ENCODE data around the gene NOL6.
A peak's percentile ranks its signal among the peaks of the same experiment; 100 is the strongest.
"Not testable (repeated sequence)": the region's sequence is repeated elsewhere in the genome, so short reads cannot be mapped to it uniquely, and the experiment has no call there.

Gene NOL6

DNA sequence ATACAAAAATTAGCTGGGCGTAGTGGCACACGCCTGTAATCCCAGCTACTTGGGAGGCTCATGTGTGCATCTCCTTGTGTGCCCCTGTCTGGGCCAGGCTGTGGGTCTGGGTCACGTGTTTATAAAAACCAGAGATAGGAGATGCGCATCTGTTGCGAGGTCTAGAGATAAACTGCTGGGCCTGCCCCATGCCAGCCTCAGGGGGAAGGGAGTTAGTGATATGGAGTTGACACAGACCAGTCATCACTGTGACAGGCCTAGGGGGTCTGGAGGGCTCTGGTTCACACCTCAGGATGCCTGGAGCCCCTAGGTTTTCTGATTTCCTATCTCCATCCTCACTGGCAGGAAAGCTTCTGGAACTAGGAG lies 19.1 kb downstream of the NOL6 start:
- DNase-seq; in situ Hi-C loops (cut with MboI; ENCODE audit: low pct_unique_long_range_greater_than_20kb, low sequenced_read_pairs): not testable (repeated sequence)

DNA sequence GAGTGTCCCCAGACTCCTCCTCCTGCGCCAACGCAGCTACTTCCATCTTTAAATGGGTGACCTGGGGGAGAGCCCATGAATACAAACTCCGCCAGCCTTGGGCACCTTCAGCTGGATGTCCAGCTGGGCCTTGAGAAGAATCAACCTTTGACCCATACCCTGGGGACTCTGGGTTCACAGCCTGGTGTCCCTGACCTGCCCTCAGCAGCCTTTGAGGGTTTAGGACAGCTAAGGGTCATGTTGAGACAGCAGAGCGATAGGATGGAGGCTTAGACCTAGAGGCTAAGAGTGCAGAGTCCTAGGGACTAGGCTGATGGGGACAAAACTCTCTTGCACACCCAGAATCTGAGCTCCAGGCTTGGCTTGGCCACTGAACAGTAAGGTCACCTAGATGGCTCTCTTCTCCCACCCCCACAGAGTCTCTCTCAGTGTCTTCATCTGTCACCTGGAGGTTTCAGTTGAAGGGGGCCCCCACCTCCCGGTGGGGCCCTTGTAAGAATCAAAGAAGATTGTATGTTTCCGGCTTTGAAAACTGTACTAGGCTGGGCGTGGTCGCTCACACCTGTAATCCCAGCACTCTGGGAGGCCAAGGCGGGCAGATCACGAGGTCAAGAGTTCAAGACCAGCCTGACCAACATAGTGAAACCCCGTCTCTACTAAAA lies 19.6 kb downstream of the NOL6 start:
- in situ Hi-C loops (cut with MboI; ENCODE audit: low pct_unique_long_range_greater_than_20kb, low sequenced_read_pairs) = no loop called here
- no peak for DNase-seq

DNA sequence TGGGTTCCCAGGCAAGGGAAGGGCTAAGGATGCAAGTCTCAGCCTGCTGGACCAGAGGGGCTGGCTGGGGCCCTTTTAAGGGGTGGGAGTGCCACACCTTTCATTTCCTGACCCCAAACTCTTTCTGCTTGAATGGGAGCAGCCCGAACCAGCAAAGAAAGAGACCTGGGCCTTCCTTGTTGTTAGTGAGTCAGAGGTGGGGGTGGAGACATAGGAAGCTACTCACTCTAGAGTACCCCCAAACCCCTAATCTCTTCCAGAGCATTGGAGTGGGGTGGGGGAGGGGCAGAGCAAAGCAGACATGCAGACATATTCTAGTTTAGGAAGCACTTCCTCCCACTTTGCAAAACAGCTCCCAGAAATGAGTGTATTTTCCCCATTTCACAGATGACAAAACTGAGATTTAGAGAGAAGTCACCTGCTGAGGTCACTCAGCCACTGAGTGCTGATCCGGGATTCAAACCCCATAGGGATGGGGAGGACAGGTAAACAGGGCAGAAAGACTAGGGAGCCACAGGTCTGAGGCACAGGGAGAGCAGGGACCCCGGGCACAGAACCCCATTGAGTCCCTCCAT lies 20.4 kb downstream of the NOL6 start:
- in situ Hi-C loops (cut with MboI; ENCODE audit: low pct_unique_long_range_greater_than_20kb, low sequenced_read_pairs) = no loop called here
- no peak for DNase-seq

- in situ Hi-C loops (cut with MboI; ENCODE audit: low pct_unique_long_range_greater_than_20kb, low sequenced_read_pairs) = no loop called here
- peak; percentile 80 for DNase-seq
Measured at GRCh38 chr9:33452828-33453271, 20.9 kb downstream of the NOL6 start.

- in situ Hi-C loops (cut with MboI; ENCODE audit: low pct_unique_long_range_greater_than_20kb, low sequenced_read_pairs) = no loop called here
- DNase-seq = no peak
Measured at GRCh38 chr9:33450621-33451146, 23.0 kb downstream of the NOL6 start.

DNA sequence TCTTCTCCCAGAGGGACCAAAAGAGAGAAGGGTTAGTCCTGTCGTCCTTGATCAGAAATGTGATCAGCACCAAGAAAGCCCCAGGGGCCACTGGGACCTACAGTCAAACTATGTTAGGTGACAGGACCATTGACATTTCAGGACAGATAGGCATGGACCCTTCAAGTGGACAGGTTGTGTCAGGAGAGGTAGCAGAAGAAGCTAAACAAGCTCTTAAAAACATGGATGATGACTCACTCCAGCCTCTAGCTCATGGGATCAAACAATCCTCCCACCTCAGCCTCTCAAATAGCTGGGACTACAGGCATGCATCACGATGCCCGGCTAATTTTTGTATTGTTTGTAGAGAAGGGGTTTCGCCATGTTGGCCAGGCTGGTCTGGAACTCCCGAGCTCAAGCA lies 24.0 kb downstream of the NOL6 start:
- DNase-seq = no peak
- in situ Hi-C loops (cut with MboI; ENCODE audit: low pct_unique_long_range_greater_than_20kb, low sequenced_read_pairs) = no loop called here

- no peak for DNase-seq
- in situ Hi-C loops (cut with MboI; ENCODE audit: low pct_unique_long_range_greater_than_20kb, low sequenced_read_pairs) = no loop called here
Measured at GRCh38 chr9:33447799-33448553, 25.7 kb downstream of the NOL6 start.

DNA sequence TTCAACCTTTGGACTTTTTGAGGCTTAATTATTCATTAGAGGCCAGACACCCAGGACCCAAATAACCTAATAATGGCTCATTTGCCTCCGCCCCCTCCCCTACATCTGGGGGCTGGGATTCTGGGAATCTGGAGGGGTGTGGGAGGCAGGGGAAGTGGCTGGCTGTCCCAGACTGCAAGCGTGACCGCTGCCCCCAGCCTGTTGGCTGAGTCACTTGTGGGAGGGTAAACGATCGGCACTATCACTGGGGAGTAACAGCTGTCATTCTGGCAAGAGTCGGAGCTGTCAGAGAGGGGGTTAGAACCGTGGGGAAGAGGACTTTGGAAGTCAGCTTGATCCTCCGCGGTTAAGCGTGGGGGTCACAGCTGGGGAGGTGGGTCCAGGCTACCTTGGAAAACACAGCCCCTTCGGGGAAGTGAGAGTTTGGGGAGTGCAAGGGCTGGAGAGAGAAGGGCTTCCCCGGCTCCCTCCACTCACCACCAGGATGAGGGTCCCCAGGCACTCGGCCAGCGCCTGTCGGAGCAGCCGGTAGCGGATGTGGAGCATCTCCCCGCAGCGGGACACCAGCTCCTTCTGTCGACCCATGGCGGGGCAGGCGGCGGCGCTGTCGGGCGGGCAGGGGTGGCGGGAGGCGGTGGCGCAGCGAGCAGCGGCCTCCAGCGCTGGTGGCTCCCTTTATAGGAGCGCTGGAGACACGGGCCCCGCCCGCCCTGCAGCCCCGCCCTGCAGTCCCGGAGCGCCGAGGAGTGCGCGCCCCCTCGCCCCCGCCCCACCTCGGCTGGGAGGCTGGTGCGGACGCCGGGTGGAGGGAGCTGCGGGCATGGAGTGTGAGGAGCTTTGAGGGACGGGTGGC lies 26.6 kb downstream of the NOL6 start, which contains the start of gene AQP3:
TSS of gene AQP3 (minus strand) at position 648 of the 853 bp plus-strand sequence. CDS start at position 585, 63 bp downstream.
- peak; percentile 88 for DNase-seq

DNA sequence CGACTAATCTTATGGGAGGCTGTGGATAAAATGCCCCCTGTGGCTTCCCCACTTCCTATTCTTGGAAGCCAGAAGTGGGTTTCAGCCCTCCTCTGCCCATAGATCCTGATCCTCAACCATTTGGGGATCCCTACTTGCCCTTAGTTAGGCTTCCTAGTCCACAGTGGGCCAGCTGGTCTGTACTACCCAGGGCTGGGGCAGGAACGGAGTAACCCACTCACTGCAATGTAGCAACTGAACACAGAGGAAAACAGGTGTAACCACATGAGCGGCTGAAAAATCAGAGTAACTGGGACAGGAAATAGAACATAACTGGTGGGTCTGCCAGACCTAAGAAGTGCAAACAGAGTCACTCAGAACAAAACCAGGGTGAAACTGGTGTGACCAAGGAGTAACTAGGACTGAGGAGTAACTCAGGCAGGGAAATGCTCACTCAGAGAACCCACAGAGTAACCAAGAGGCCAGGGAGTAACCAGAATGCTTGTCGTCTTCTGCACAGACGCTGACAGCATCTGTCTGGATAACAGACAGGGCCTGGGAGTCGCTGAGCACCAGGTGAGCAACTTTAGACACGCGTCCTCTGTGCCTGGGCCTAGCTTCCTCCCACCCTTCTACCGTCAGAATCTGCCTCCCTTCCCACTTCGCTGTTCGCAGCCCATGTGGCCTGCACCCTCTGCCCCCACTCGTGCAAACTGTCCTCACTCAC lies 27.3 kb downstream of the NOL6 start:
- in situ Hi-C loops (cut with MboI; ENCODE audit: low pct_unique_long_range_greater_than_20kb, low sequenced_read_pairs) = no loop called here
- no peak for DNase-seq

More for the DNA sequence above, 26.6 kb downstream of the NOL6 start, which contains the start of gene AQP3:
- in situ Hi-C loops (cut with MboI; ENCODE audit: low pct_unique_long_range_greater_than_20kb, low sequenced_read_pairs) = no loop called here

- in situ Hi-C loops (cut with MboI; ENCODE audit: low pct_unique_long_range_greater_than_20kb, low sequenced_read_pairs) = no loop called here
- DNase-seq = no peak
Measured at GRCh38 chr9:33445389-33446239, 28.1 kb downstream of the NOL6 start.

DNA sequence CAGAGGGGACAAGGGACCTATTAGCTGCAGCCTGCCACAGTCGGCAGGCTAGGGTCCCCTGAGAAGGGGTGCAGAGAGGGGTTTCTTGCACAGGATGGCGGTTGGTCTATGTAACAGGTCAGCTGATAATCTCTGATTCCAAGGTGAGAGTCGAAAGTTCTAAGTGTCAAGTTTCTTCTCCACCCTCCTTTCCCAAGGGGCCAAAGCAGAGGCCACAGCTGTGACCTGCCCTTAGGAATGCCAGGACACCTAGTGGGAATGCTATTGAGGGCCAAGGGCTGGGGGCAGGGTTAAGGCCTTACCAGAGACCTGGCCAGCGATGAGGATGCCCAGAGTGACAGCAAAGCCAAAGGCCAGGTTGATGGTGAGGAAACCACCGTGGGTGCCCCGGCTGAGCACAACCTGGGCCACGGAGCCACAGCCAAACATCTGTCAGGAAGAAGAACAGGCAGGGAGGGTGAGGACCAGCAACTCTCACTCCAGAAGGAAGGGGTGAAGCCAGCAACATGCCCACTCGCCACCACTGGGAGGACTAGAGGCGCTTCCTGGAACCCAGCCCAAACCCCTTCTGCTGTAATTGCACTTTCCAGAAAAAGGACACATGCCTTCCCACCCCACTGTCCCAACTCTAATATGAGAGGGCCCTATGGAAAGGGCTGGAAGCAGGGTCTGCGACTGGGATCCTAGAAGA lies 30.1 kb downstream of the NOL6 start:
- in situ Hi-C loops (cut with MboI; ENCODE audit: low pct_unique_long_range_greater_than_20kb, low sequenced_read_pairs) = no loop called here
- no peak for DNase-seq

- in situ Hi-C loops (cut with MboI; ENCODE audit: low pct_unique_long_range_greater_than_20kb, low sequenced_read_pairs) = no loop called here
- DNase-seq = no peak
Measured at GRCh38 chr9:33443047-33443446, 30.7 kb downstream of the NOL6 start.

GRCh38 chr9:33442125-33442524 lies 31.6 kb downstream of the NOL6 start:
- DNase-seq = no peak
- in situ Hi-C loops (cut with MboI; ENCODE audit: low pct_unique_long_range_greater_than_20kb, low sequenced_read_pairs) = no loop called here

DNA sequence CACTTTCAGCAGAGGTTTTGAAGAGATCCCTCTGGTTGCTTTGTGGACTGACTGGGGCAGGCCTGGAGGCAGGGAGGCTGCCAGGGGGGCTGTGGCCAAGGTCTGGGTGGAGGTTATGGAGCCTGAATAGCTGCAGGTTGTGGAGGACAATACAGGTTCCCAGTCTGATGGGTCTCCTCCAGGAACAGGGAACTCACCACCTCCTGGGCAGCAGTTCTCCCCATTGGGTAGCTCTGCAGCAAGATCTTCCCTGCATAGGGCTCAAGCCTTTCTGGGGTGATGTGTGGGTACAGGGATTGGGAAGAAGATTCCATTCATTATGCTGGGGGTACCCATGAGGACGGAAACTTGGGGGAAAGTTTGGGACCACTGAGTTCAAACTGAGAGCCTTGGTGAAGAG lies 33.1 kb downstream of the NOL6 start:
- in situ Hi-C loops (cut with MboI; ENCODE audit: low pct_unique_long_range_greater_than_20kb, low sequenced_read_pairs) = no loop called here
- no peak for DNase-seq

DNA sequence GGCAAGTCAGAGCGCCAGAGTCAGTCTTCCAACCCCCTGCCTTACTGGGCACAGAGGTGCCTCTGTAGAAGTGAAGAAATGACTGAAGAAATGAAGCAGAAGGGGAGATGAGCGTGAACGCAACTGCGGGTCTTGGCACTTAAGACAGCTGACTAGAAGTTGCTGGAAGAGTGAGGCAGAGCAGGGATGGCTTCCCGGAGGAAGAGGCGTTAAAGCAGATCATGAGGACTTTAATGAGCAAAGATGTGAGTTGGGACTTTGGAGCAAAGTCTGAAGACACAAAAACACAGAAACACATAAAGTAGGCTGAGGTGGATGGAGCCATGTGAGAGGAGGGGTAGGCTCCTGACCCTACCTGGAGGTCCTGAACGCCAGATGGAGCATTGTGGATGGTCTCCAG lies 33.5 kb downstream of the NOL6 start:
- in situ Hi-C loops (cut with MboI; ENCODE audit: low pct_unique_long_range_greater_than_20kb, low sequenced_read_pairs) = no loop called here
- no peak for DNase-seq

DNA sequence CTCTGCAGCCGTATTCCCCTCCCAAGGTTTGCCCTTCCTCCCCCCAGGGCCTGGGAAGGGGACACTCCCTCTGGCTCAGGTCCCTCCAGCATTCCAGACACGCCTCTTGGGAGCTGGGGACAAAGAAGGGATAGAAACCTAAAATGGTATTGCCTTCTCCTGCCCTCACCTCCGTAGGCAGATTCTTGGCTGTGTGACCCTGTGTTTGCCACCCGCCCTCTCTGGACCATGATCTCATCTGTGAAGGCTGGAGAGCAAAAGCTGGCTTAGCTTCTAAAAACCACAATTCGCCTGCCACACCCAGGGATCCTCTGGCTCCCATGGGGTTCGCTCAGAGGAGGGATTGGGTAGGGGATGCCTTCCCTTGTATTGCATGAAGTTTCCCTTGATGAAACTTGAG lies 34.0 kb downstream of the NOL6 start:
- in situ Hi-C loops (cut with MboI; ENCODE audit: low pct_unique_long_range_greater_than_20kb, low sequenced_read_pairs) = no loop called here
- no peak for DNase-seq

DNA sequence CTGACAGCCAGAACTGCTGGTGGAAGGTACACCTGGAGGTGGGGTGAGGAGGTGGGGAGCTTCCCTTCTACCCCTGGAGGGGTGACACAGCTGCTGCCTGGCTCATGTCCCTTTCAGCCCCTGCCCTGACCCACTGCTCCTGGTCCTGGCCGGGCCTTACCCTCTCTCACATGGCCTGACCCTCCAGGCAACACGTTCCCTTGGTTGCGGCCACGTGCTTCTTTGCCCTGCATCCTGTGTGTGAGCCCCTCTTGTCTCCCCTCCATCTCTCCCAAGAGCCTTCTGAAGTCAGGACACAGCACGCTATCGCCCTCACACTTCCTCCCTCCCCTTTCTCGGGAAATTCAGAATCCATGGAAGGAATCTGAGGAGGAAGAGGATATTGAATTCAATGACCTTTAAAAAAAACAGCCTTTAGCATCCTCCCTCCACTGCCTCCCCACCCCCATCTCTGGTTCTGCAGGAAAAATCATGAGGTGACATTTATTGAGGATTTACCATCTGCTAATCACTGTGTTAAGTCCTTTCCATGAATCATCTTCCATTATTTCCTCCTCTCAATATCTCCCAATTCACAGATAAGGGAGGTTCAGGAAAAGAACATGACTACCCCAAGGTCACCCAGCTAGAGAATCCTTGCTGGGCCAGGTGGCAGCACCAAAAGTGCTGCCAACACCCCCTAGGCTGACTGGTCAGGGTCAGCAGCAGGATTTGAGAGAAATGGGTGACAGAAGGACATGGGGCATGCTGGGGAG lies 34.6 kb downstream of the NOL6 start:
- in situ Hi-C loops (cut with MboI; ENCODE audit: low pct_unique_long_range_greater_than_20kb, low sequenced_read_pairs) = no loop called here
- DNase-seq = no peak
